Measurements from ENCODE around the gene C2CD2. TPM values are rescaled to one million over a fixed set of nuclear protein-coding genes. Genes with fewer than 3 reads are reported as not detected.

Gene C2CD2
- total RNA-seq, 1 donor from 2014 or later, result 31.1 TPM

- Mint-ChIP-seq H3K4me1 (peaks cover 24% of the 10 kb centered on the region), H3K27ac (no peak overlapping the region), H3K4me3 (no peak overlapping the region), H3K9me3 (no peaks in the 10 kb centered on the region), H3K36me3 (peaks cover 26% of the 10 kb centered on the region), H3K27me3 (ENCODE audit: low read depth) (no peaks in the 10 kb centered on the region)
- no peak for TF ChIP-seq CTCF (IDR thresholded peaks at IDR 0.05; ENCODE audit: unreplicated experiment)
- no peak for DNase-seq (ENCODE audit: low spot score in 2 of 2, unreplicated experiment in 2 of 2)
Measured at GRCh38 chr21:41899426-41900202, 54.2 kb downstream of the C2CD2 start.

GRCh38 chr21:41898998-41899397 is 54.8 kb downstream of the C2CD2 start:
- DNase-seq (ENCODE audit: low spot score in 2 of 2, unreplicated experiment in 2 of 2), result no peak
- Mint-ChIP-seq H3K4me1 (peaks cover 25% of the 10 kb centered on the region), H3K4me3 (no peak overlapping the region), H3K27ac (no peak overlapping the region), H3K36me3 (peaks cover 24% of the 10 kb centered on the region), H3K9me3 (no peaks in the 10 kb centered on the region), H3K27me3 (ENCODE audit: low read depth) (no peaks in the 10 kb centered on the region)
- TF ChIP-seq CTCF (IDR thresholded peaks at IDR 0.05; ENCODE audit: unreplicated experiment), result no peak

GRCh38 chr21:41897700-41898099 is 56.1 kb downstream of the C2CD2 start:
- Mint-ChIP-seq H3K27ac (no peak overlapping the region), H3K4me3 (no peak overlapping the region), H3K27me3 (ENCODE audit: low read depth) (no peaks in the 10 kb centered on the region), H3K36me3 (peaks cover 18% of the 10 kb centered on the region), H3K9me3 (no peaks in the 10 kb centered on the region), H3K4me1 (peaks cover 25% of the 10 kb centered on the region)
- no peak for TF ChIP-seq CTCF (IDR thresholded peaks at IDR 0.05; ENCODE audit: unreplicated experiment)
- no peak for DNase-seq (ENCODE audit: low spot score in 2 of 2, unreplicated experiment in 2 of 2)

GRCh38 chr21:41897047-41897669 is 56.7 kb downstream of the C2CD2 start:
- Mint-ChIP-seq H3K4me1 (peaks cover 25% of the 10 kb centered on the region), H3K36me3 (peaks cover 18% of the 10 kb centered on the region), H3K4me3 (no peak overlapping the region), H3K27ac (peak overlapping the region; percentile 11), H3K27me3 (ENCODE audit: low read depth) (no peaks in the 10 kb centered on the region), H3K9me3 (no peaks in the 10 kb centered on the region)
- TF ChIP-seq CTCF (IDR thresholded peaks at IDR 0.05; ENCODE audit: unreplicated experiment), result no peak
- no peak for DNase-seq (ENCODE audit: low spot score in 2 of 2, unreplicated experiment in 2 of 2)

GRCh38 chr21:41895643-41896493 is 58.0 kb downstream of the C2CD2 start:
- peaks cover 9% of the 10 kb centered on the region for H3K36me3 Mint-ChIP-seq
- H3K4me3 Mint-ChIP-seq, result no peak overlapping the region
- H3K4me1 Mint-ChIP-seq, result peaks cover 25% of the 10 kb centered on the region
- no peak for TF ChIP-seq CTCF (IDR thresholded peaks at IDR 0.05; ENCODE audit: unreplicated experiment)
- peak overlapping the region; percentile 61 for H3K27ac Mint-ChIP-seq
- H3K9me3 Mint-ChIP-seq, result no peaks in the 10 kb centered on the region
- H3K27me3 Mint-ChIP-seq (ENCODE audit: low read depth), result no peaks in the 10 kb centered on the region
- no peak for DNase-seq (ENCODE audit: low spot score in 2 of 2, unreplicated experiment in 2 of 2)

Measured in mesothelial cell of epicardium (in vitro differentiated cells).